HG03520 (cell line): ENCODE results near the gene RPL5.
"Not testable (repeated sequence)": the region's sequence is repeated elsewhere in the genome, so short reads cannot be mapped to it uniquely, and the experiment has no call there.

Experiments
- ATAC-seq: cut with Tn5 transposase; IDR thresholded peaks from one replicate; pipeline ENCODE4 v1.9.1; 2021; ENCODE audit warnings: mild to moderate bottlenecking, moderate library complexity; ENCODE audit not compliant: unreplicated experiment

Gene RPL5

DNA sequence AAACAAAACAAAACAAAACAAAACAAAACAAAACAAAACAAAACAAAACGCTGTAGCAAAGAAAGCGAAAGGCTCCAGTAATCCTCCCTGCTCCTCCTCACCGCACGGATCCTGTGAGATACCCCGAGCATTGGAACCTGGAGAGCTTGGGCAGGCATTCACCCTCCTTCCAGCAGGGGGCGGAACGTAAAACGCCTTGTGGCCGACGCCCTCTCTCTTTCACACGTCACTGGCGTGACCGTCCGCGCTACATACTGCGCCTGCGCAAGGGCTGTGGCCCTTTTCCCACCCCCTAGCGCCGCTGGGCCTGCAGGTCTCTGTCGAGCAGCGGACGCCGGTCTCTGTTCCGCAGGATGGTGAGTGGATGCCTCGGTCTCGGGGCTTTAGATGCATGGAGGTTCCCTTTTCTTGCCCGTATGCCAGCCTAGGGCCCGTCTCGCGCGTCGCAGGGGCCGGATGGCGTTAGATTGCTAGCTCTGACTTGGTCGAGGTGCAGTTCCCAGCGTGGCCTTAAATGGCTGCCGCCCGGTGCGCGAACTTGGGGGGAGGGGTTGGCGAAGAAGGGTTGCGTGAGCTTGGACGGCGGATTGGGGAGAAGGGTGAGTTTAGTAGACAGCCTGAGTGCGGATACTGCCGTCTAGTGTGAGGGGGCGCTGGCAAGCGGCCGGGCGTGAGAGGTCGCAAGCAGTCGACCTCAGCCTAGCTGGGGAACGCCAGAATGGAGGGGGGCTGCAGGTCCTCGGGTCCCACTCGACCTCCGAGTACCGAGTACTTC is at the start of gene RPL5:
RPL5 (plus strand) TSS at position 279 of the 775 bp plus-strand sequence; CDS start at position 354, 75 bp downstream.
- ATAC-seq: peak; percentile 89

- not testable (repeated sequence) for ATAC-seq
Observed at GRCh38 chr1:92783550-92783949, 48.3 kb upstream of the RPL5 start.

DNA sequence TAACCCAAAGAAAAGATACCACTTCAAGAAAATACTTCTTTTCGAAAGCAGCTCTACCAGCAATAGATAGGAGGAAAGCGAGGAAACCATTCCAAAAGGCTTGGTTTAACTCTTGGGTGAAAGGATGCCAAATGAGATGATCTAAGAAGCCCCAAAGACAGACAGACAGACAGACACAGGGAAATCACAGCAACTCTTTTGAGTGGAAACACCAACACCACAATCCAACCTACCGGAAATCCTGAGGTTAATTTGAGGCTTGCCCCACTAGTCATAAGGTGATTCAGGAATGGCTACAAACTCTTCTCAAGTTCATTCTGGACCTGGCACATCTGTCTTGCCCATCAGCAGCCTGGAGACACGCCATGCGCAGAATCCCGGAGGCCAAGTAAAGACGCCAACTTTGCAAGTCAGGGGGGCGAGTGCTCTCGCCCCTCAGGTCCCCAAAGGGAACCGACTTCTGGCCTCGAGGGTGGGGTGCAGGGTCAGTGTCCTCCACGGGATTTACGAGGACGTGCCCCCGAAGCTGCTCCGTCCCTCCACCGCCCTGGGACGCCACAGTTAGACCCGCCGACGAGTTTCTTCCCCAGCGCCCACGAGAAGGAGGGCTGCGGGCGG is 47.7 kb upstream of the RPL5 start:
- ATAC-seq: no peak

DNA sequence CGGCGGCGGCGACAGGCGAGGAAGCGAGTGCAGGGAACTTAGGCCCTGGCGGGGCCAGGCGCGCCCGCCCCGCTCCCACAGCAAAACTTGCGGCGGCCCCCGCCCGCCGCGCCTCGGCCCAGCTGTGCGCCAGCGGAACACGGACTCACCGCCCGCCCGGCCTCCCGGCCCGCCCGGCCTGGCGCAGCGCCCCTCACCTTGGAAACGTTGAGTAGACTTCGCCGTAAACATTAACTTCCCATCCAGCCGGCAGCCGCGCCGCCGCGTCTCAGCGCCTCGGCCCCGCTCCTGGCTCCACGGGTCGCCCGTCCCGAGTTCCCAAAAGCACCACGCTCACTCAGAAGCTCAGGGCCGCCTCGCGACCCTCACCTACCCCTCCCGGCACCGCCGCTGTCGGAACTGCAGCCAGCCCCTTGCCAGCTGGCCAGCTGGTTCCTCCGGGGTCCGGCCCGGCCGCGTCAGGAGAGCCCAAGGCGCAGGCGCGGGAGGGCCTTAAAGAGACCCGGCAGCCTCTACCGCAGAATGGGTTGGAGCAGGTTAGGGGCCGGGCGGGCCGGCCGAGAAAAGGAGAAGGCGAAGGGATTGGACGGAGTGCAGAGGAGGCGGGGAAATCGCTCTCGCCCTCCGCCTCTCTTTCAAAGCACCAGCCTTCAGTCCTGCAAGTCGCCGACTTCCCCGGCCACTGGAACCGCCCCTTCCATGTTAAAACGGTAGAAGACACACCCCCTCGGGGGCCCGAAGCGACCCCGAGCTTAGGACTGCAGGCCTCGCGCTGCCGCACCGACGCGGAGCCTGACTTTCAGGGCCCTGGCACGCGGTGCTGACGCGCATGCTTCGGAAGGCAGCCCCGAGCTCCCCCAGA is 47.0 kb upstream of the RPL5 start, which contains the start of gene EVI5:
EVI5 (minus strand) TSS at position 470 of the 862 bp plus-strand sequence. CDS start 48,562 bp downstream, outside the sequence.
- peak; percentile 91 for ATAC-seq

GRCh38 chr1:92786111-92786901 is 45.5 kb upstream of the RPL5 start:
- ATAC-seq: no peak

- no peak for ATAC-seq
Observed at GRCh38 chr1:92790081-92790480, 41.8 kb upstream of the RPL5 start.

GRCh38 chr1:92790867-92791266 is 41.0 kb upstream of the RPL5 start:
- ATAC-seq: no peak

DNA sequence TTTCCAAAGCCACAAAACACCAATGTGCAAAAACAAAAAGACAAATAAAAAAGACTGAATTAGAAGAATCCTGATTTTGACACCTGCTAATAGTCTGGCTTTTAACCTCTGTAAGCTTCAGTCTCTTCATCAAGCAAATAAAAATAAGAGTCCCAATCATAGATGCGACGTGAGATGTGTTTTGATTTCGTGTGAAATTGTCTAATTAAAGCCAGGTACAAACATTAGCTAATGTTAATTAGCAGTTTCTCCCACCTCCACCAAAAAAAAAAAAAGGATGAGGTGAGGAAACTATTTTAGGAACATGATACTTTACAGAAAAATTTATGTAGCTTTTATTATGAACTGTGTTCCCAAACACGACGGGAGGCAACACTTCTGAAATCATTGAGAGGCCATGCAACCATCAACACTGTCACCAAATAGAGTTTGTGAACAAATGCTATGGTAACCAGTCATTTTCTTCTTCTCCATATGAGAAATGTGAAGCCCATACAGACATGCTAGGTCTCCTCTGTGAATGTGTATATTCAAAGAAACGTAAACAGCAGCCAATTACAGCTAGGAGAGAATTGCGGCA is 40.3 kb upstream of the RPL5 start:
- ATAC-seq: no peak

DNA sequence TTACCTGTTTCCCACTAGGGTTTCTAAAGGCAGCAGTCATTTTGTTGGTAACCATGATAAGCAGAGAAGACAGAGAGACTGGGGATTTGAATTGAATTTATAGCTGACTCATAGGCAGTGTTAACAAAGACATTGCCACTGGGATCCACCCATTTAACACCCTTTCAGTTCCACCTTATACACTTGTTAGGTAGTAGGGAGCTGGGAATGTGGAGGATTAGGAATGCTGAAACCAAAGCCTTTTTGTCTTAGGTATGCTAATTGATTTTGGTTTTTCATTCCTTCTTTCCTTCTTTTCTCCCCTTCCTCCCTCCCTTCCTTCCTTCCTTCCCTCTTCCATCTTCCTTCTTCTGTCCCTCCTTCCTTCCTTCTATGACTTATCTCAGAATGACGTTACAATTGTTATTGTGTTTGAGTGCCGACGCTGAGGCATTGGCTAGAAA is 39.5 kb upstream of the RPL5 start:
- ATAC-seq: no peak

GRCh38 chr1:92795166-92795565 is 36.7 kb upstream of the RPL5 start:
- ATAC-seq: no peak

DNA sequence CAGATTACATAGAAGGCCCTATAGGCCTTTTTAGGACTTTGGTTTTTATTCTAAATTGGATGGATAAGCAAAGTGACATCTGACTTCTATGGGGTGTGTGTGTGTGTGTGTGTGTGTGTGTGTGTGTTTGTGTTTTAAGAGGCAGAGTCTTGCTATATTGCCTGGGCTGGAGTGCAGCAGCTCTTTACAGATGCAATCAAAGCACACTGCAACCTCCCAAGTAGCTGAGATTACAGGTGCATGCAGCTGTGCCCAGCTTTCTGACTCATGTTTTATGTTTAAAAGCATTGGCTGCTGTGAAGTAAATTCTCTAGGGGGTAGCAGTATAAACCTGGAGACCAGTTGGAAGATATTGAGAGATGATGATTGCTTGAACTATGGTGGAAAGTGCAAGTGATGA is 34.5 kb upstream of the RPL5 start:
- ATAC-seq: no peak

- ATAC-seq: no peak
Observed at GRCh38 chr1:92797961-92798360, 33.9 kb upstream of the RPL5 start.

DNA sequence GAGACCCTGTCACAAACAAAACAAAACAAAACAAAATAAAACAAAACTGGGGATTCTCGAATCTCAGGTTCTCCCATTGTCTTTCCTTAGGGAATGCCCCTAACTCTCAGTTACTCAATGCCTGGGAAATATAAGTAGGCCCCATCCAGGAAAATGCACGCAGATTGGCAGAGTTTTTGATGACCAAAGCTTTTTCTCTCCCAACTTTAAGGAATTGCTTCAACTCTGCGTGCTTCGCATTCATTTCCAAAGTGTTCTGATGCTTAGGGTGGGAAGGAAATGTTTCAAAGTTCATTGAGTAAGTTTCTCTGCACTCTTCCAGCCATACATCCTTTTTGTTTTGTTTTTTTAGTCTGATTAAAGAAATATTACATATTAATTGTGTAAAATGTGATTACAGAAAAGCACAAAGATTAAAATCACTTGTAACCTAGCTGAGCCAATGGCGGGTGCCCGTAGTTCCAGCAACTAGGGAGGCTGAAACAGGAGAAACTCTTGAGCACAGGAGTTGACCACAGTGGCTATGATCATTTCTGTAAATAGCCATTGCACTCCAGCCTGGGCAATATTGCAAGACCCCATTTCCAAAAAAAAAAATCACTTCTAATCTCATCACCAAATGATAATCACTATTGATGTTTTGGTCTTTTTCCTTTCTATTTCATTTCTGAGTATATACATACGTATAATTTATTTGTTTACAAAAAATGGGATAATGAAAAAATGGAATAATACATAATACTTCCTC is 28.5 kb upstream of the RPL5 start:
- ATAC-seq: no peak

GRCh38 chr1:92804721-92805201 is 27.1 kb upstream of the RPL5 start:
- peak; percentile 50 for ATAC-seq

GRCh38 chr1:92805216-92805615 is 26.6 kb upstream of the RPL5 start:
- no peak for ATAC-seq

DNA sequence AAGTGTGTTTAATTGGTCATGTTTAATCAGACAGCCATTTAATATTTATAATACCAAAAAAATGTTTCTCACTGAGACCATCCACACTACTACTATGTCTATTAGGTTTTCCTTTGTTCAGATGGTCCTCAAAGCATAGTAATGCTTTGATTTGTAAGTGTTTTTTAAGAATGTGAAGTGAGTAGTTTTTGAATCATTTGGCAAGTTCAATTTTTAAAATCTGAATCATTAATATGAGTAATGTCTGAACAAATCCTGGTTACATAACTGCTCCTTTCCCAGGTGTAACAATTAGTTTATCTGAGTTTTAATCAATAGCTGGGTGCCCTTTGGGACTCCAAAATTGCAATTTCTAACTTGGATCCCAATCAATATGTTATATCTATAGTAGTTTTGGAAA is 23.5 kb upstream of the RPL5 start:
- no peak for ATAC-seq

- ATAC-seq: no peak
Observed at GRCh38 chr1:92816732-92817131, 15.1 kb upstream of the RPL5 start.

- no peak for ATAC-seq
Observed at GRCh38 chr1:92817137-92817697, 14.6 kb upstream of the RPL5 start.
